Fibroblast of lung (primary cell): ENCODE results near the gene TNC. TPM values are rescaled to one million over a fixed set of nuclear protein-coding genes. Genes with fewer than 3 reads are reported as not detected.
A peak's percentile ranks its signal among the peaks of the same experiment; 100 is the strongest.

Experiments
- DNase-seq, 2 donors: peaks; one replicate each; pipeline versions ENCODE4 v3.0.0 to v3.0.0-alpha.2; 2010; ENCODE audit warnings: low read depth in 2 of 2
- H2AFZ ChIP-seq: 2 replicates; pipeline ENCODE4 v1.5.1; 2012; ENCODE audit warnings: low read length, control low read depth, inconsistent platforms
- H3K27ac ChIP-seq: 2 replicates; pipeline ENCODE4 v1.5.1; 2011; ENCODE audit warnings: low read length, control low read depth; ENCODE audit not compliant: insufficient read depth
- H3K27me3 ChIP-seq: 2 replicates; pipeline ENCODE4 v1.5.1; 2011; ENCODE audit warnings: mild to moderate bottlenecking, low read length; ENCODE audit not compliant: control insufficient read depth, insufficient read depth
- H3K36me3 ChIP-seq: 2 replicates; pipeline ENCODE4 v1.5.1; 2011; ENCODE audit warnings: low read length; ENCODE audit not compliant: control insufficient read depth, insufficient read depth
- H3K4me1 ChIP-seq: 2 replicates; pipeline ENCODE4 v1.5.1; 2011; ENCODE audit warnings: low read length; ENCODE audit not compliant: control insufficient read depth, insufficient read depth; ENCODE audit errors: extremely low read depth
- H3K4me2 ChIP-seq: 2 replicates; pipeline ENCODE4 v1.5.1; 2011; ENCODE audit warnings: low read length, control low read depth; ENCODE audit not compliant: insufficient read depth; ENCODE audit errors: extremely low read depth
- H3K4me3 ChIP-seq, 4 experiments: fragments of 200-600 bp in 1 of 4; sonication (generic) in 1 of 4; replicated peaks in 1 of 4; 2 replicates each; pipeline ENCODE4 v1.5.1; 2011 to 2016; ENCODE audit warnings: low read length in 4 of 4, low read depth in 3 of 4, mild to moderate bottlenecking in 3 of 4, control low read depth in 2 of 4, inconsistent platforms in 1 of 4, mixed read lengths in 1 of 4; ENCODE audit not compliant: insufficient read depth in 1 of 4; ENCODE audit errors: control extremely low read depth in 1 of 4
- H3K79me2 ChIP-seq: 2 replicates; pipeline ENCODE4 v1.5.1; 2012; ENCODE audit warnings: mild to moderate bottlenecking, low read length, inconsistent platforms; ENCODE audit not compliant: control insufficient read depth, insufficient read depth
- H3K9ac ChIP-seq: 2 replicates; pipeline ENCODE4 v1.5.1; 2011; ENCODE audit warnings: mild to moderate bottlenecking, low read length, control low read depth; ENCODE audit not compliant: insufficient read depth
- H3K9me3 ChIP-seq: 2 replicates; pipeline ENCODE4 v1.5.1; 2012; ENCODE audit warnings: low read depth, low read length; ENCODE audit not compliant: control insufficient read depth, insufficient read depth
- H4K20me1 ChIP-seq: 2 replicates; pipeline ENCODE4 v1.5.1; 2011; ENCODE audit warnings: low read length; ENCODE audit not compliant: control insufficient read depth, insufficient read depth; ENCODE audit errors: extremely low read depth
- EZH2 ChIP-seq: IDR thresholded peaks from 2 replicates; pipeline ENCODE4 v1.5.1; 2012; ENCODE audit warnings: low read length, control low read depth, mild to moderate bottlenecking; ENCODE audit errors: missing control alignments
- polyA plus RNA-seq, 2 donors: library from polyadenylated mRNA; depleted of rRNA in 1 of 2; stranded (reverse) in 1 of 2; unstranded in 1 of 2; fragments of >200 nt; gene quantifications; 2 replicates each; pipeline ENCODE4 v1.2.1, GENCODE V29; 2011 to 2012; ENCODE audit warnings: missing spikeins in 1 of 2
- total RNA-seq: library from RNA; depleted of rRNA; stranded (reverse); fragments of >200 nt; gene quantifications from 2 replicates; pipeline ENCODE4 v1.2.1, GENCODE V29; 2014
- TF ChIP-seq, protein P1 (sequence below), 2 donors: IDR thresholded peaks in 1 of 2; conservative IDR thresholded peaks in 1 of 2; 1 replicate in 1 of 2; 2 replicates in 1 of 2; pipeline ENCODE4 v1.5.1; 2011 to 2012; ENCODE audit warnings: low read length in 2 of 2, control low read depth in 1 of 2, inconsistent platforms in 1 of 2, low read depth in 1 of 2, mild to moderate bottlenecking in 1 of 2

Gene TNC
- total and polyA plus RNA-seq, 2 donors (not counting 1 experiment from before 2014, with no cell fraction given) = 227 to 560 TPM

DNA sequence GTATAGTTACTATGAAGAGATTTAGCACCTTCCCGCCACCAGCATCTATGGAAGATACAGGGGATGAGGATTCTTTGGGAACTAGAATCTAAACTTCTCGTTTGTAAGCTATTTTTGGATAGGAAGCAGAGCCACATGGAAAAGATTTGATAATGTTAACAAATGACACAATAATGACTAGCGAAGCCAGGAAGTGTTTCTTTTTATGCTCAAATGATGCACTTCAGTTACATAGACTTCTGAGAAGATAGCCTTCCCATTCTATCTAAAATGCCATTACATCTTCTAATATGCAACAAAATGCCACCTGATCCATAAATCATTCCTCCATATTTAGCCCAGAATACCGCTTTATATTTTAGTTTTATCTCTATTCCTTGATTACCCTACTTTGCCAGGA, 17.0 kb upstream of the TNC start:
- Histone ChIP-seq H3K27ac (peak overlapping the region; percentile 69), H2AFZ (no peak overlapping the region), H3K36me3 (no peaks in the 10 kb centered on the region), H3K27me3 (no peaks in the 10 kb centered on the region), H4K20me1 (no peaks in the 10 kb centered on the region), H3K4me3 (no peak overlapping the region), H3K9ac (no peak overlapping the region), H3K4me1 (peaks cover 27% of the 10 kb centered on the region), H3K79me2 (no peaks in the 10 kb centered on the region), H3K4me2 (peak overlapping the region; percentile 18), H3K9me3 (no peaks in the 10 kb centered on the region)
- TF ChIP-seq, protein P1, sequence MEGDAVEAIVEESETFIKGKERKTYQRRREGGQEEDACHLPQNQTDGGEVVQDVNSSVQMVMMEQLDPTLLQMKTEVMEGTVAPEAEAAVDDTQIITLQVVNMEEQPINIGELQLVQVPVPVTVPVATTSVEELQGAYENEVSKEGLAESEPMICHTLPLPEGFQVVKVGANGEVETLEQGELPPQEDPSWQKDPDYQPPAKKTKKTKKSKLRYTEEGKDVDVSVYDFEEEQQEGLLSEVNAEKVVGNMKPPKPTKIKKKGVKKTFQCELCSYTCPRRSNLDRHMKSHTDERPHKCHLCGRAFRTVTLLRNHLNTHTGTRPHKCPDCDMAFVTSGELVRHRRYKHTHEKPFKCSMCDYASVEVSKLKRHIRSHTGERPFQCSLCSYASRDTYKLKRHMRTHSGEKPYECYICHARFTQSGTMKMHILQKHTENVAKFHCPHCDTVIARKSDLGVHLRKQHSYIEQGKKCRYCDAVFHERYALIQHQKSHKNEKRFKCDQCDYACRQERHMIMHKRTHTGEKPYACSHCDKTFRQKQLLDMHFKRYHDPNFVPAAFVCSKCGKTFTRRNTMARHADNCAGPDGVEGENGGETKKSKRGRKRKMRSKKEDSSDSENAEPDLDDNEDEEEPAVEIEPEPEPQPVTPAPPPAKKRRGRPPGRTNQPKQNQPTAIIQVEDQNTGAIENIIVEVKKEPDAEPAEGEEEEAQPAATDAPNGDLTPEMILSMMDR (conservative IDR thresholded peaks at IDR 0.05 in 1 of 2, IDR thresholded peaks at IDR 0.05 in 1 of 2; ENCODE audit: low read depth in 1 of 2, low read length in 2 of 2) = no peak
- no peak for TF ChIP-seq EZH2
- DNase-seq = peak; percentile 31 to 52

DNA sequence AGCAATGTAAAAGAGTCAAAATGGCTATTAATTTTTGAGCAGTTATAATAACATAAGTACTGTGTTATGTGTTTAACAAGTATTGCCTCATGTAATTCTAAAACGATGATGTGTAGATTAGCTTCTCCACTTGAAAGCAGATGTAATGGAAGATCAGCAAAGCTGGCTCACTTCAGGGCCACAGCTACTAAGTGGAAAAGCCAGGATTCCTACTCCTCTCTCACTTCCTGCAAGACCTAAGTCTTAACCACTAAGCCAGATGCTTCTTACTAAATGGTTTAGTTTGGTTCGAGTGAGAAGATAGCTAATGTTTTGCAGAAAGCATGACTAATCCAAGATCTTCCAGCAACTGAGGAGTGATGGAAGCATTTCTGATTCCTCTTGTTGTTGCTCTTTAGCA, 15.7 kb upstream of the TNC start:
- peak; percentile 81 to 96 for DNase-seq
- TF ChIP-seq EZH2 = no peak
- TF ChIP-seq, protein P1 (conservative IDR thresholded peaks at IDR 0.05 in 1 of 2, IDR thresholded peaks at IDR 0.05 in 1 of 2; ENCODE audit: low read depth in 1 of 2, low read length in 2 of 2) = no peak
- no peaks in the 10 kb centered on the region for H4K20me1 ChIP-seq
- H3K9ac ChIP-seq = no peak overlapping the region
- H3K27ac ChIP-seq = peak overlapping the region; percentile 48
- peak overlapping the region; percentile 48 for H3K4me2 ChIP-seq
- H3K27me3 ChIP-seq = no peaks in the 10 kb centered on the region
- H3K9me3 ChIP-seq = no peaks in the 10 kb centered on the region
- peaks cover 27% of the 10 kb centered on the region for H3K4me1 ChIP-seq
- no peaks in the 10 kb centered on the region for H3K79me2 ChIP-seq
- no peak overlapping the region for H3K4me3 ChIP-seq
- H3K36me3 ChIP-seq = no peaks in the 10 kb centered on the region
- H2AFZ ChIP-seq = no peak overlapping the region

DNA sequence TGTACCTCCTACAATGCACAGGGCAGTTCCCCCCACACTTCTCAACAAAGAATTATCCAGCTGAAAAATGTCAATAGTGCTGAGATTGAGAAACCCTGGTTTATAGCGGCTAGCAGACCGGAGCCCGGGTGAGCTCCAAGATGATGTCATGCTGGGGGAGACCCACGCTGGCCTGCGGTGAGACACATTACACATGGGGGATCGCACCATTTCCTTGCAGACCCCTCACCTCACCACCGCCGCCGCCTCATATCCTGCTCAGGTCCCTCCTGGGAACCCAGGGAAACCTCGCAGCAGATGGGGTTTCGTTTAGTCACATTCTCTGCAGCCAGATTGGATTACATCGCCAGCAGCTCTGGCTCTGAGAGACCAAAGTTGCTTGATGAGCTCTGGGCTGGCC, 14.7 kb upstream of the TNC start:
- Histone ChIP-seq H3K36me3 (no peaks in the 10 kb centered on the region), H3K9me3 (no peaks in the 10 kb centered on the region), H3K27me3 (no peaks in the 10 kb centered on the region), H3K4me2 (peak overlapping the region; percentile 65), H3K9ac (no peak overlapping the region), H3K4me3 (peak overlapping the region in 3 of 4 experiments; percentile 8 to 25 (median 23)), H4K20me1 (no peaks in the 10 kb centered on the region), H3K27ac (peak overlapping the region; percentile 48), H3K4me1 (peaks cover 29% of the 10 kb centered on the region), H3K79me2 (no peaks in the 10 kb centered on the region), H2AFZ (peak overlapping the region; percentile 31)
- DNase-seq = peak; percentile 69
- TF ChIP-seq, protein P1 (conservative IDR thresholded peaks at IDR 0.05 in 1 of 2, IDR thresholded peaks at IDR 0.05 in 1 of 2; ENCODE audit: low read depth in 1 of 2, low read length in 2 of 2) = no peak
- TF ChIP-seq EZH2 = no peak
